Astrocyte of the spinal cord (primary cell): Measurements from ENCODE around the gene PARS2.

ENCODE experiments used
- DNase-seq: peaks from one replicate; pipeline ENCODE4 v3.0.0; 2011; ENCODE audit warnings: low read depth, low spot score
- H3K4me3 ChIP-seq: 2 replicates; pipeline ENCODE4 v1.5.1; 2011; ENCODE audit warnings: low read depth, mild to moderate bottlenecking, low read length, moderate library complexity
- in situ Hi-C: cut with HindIII; loops from 2 replicates; pipeline ENCODE4 v1.10.0; 2017; ENCODE audit warnings: low sequenced_read_pairs
- TF ChIP-seq, protein P1 (sequence below): IDR thresholded peaks from 2 replicates; pipeline ENCODE4 v1.5.1; 2012; ENCODE audit warnings: low read depth, mild to moderate bottlenecking, low read length, inconsistent platforms

PARS2 gene

GRCh38 chr1:54792686-54793282, 28.5 kb upstream of the PARS2 start:
- no peak overlapping the region for H3K4me3 ChIP-seq
- in situ Hi-C loops, result no loop called here
- TF ChIP-seq, protein P1, sequence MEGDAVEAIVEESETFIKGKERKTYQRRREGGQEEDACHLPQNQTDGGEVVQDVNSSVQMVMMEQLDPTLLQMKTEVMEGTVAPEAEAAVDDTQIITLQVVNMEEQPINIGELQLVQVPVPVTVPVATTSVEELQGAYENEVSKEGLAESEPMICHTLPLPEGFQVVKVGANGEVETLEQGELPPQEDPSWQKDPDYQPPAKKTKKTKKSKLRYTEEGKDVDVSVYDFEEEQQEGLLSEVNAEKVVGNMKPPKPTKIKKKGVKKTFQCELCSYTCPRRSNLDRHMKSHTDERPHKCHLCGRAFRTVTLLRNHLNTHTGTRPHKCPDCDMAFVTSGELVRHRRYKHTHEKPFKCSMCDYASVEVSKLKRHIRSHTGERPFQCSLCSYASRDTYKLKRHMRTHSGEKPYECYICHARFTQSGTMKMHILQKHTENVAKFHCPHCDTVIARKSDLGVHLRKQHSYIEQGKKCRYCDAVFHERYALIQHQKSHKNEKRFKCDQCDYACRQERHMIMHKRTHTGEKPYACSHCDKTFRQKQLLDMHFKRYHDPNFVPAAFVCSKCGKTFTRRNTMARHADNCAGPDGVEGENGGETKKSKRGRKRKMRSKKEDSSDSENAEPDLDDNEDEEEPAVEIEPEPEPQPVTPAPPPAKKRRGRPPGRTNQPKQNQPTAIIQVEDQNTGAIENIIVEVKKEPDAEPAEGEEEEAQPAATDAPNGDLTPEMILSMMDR, result no peak
- no peak for DNase-seq

- TF ChIP-seq, protein P1, result peak; percentile 67
- H3K4me3 ChIP-seq, result no peak overlapping the region
- in situ Hi-C loops, result no loop called here
- DNase-seq, result peak; percentile 13
These were observed 27.7 kb upstream of the PARS2 start for GRCh38 chr1:54791880-54792522.

DNA sequence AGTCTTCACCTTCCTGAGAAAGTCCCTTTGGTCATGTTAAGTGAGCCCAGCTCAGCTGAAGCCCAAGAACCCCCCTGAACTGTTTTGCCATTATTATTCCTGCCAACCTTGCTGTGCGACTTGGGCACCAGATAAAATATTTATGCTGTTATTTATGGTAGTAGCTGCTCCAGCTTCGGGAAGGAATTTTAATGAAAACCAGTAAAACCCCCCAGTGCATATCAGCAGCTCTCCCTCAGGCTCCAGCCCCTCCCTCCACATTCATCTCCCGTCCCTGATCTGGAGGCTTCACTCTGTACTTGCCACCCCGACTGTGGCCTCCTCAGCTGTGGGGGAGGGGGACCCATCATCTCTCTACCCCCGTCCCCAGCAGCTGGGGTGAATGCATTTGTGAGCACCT, 24.1 kb upstream of the PARS2 start:
- no peak overlapping the region for H3K4me3 ChIP-seq
- TF ChIP-seq, protein P1, result no peak
- in situ Hi-C loops, result no loop called here
- no peak for DNase-seq

GRCh38 chr1:54787604-54788003, 23.3 kb upstream of the PARS2 start:
- TF ChIP-seq, protein P1, result no peak

DNA sequence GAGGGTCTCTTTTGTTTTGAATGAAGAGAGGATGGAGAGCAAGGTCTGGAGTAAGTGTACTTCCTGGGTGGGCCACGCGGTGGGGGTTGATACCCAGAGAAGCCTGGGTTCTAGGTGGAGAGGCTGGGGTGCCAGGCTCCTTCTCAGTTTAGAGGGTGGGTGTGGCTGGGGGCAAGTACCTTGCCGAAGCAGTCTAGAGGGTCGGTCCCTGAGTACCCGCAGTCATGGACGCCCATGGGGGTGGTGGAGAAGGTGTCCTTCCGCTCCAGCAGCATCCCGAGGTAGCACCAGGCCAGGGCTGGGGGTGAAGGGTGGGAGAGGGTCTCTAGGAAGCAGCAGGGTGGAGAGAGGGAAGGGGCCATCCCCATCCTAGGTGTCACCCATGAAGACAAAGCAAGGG, 22.5 kb upstream of the PARS2 start:
- in situ Hi-C loops, result no loop called here
- no peak for DNase-seq

More at GRCh38 chr1:54787604-54788003, 23.3 kb upstream of the PARS2 start:
- no peak for DNase-seq
- H3K4me3 ChIP-seq, result no peak overlapping the region
- in situ Hi-C loops, result no loop called here

DNA sequence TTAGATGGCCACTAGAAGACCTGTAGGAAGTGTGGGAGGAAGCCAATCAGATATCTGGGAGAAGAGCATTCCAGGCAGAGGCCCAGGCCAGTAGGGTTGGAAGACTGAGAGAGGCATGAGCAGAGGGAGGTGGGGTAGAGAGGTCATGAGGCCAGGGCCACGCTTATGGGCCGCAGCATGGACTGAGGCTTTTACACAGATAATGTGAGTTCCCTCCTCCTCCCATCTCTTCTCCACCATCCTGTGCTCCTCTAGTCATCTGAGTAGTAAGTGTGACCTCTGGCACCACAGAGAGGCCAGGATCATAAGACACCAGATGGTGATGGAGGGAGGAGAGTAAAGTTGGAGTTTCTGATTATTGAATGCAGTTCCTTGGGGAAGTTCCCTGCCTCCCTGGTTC, 19.7 kb upstream of the PARS2 start:
- no peak overlapping the region for H3K4me3 ChIP-seq
- TF ChIP-seq, protein P1, result no peak
- in situ Hi-C loops, result no loop called here
- DNase-seq, result no peak

More for the DNA sequence above, 22.5 kb upstream of the PARS2 start:
- no peak overlapping the region for H3K4me3 ChIP-seq
- TF ChIP-seq, protein P1, result no peak
